SK-N-MC (cell line): ENCODE measurements around the gene MSI1.

Source experiments
- DNase-seq: peaks from one replicate; pipeline ENCODE4 v3.0.0-alpha.2; 2011; ENCODE audit warnings: low read depth, low spot score
- H3K27ac ChIP-seq: fragments of 200-600 bp; sonication (generic); 2 replicates; pipeline ENCODE4 v1.5.1; 2016; ENCODE audit warnings: mixed run types
- H3K36me3 ChIP-seq: fragments of 200-600 bp; sonication (generic); 2 replicates; pipeline ENCODE4 v1.6.1; 2017; ENCODE audit warnings: antibody characterized with exemption, low read length, mixed read lengths; ENCODE audit not compliant: insufficient read depth
- H3K4me3 ChIP-seq: fragments of 200-600 bp; sonication (generic); 2 replicates; pipeline ENCODE4 v1.5.1; 2016
- H3K9ac ChIP-seq: fragments of 200-600 bp; sonication (generic); 2 replicates; pipeline ENCODE4 v1.8.0; 2017; ENCODE audit warnings: mixed run types, mixed read lengths; ENCODE audit not compliant: insufficient read length
- H3K9me3 ChIP-seq: fragments of 200-600 bp; sonication (generic); 2 replicates; pipeline ENCODE4 v1.6.1; 2017; ENCODE audit warnings: low read depth, mild to moderate bottlenecking, antibody characterized with exemption, low read length, moderate library complexity, mixed read lengths
- EZH2 ChIP-seq: fragments of 200-600 bp; sonication (generic); IDR thresholded peaks from one replicate; pipeline ENCODE4 v1.6.1; 2017; ENCODE audit warnings: antibody characterized with exemption
- FOXP2 ChIP-seq: optimal IDR thresholded peaks from 2 replicates; pipeline ENCODE3; 2011; ENCODE audit warnings: mild to moderate bottlenecking, moderate library complexity; ENCODE audit not compliant: insufficient read depth; ENCODE audit errors: extremely low read length, control extremely low read depth
- POLR2AphosphoS5 ChIP-seq: IDR thresholded peaks from 2 replicates; pipeline ENCODE4 v1.6.1; 2012; ENCODE audit warnings: mild to moderate bottlenecking, low read depth, low read length, borderline replicate concordance

MSI1 gene

GRCh38 chr12:120388691-120389481 is 19.9 kb upstream of the MSI1 start:
- Histone ChIP-seq H3K36me3 (no peaks in the 10 kb centered on the region), H3K27ac (no peak overlapping the region), H3K9me3 (no peaks in the 10 kb centered on the region), H3K9ac (no peak overlapping the region), H3K4me3 (no peak overlapping the region)
- no peak for TF ChIP-seq EZH2
- no peak for DNase-seq

GRCh38 chr12:120381752-120382419 is 12.9 kb upstream of the MSI1 start:
- no peaks in the 10 kb centered on the region for H3K36me3 ChIP-seq
- no peaks in the 10 kb centered on the region for H3K9me3 ChIP-seq
- no peak overlapping the region for H3K4me3 ChIP-seq
- H3K9ac ChIP-seq = no peak overlapping the region
- H3K27ac ChIP-seq = no peak overlapping the region
- TF ChIP-seq FOXP2 (no peak), POLR2AphosphoS5 (no peak), EZH2 (no peak)
- DNase-seq = no peak

- no peak for TF ChIP-seq POLR2AphosphoS5
- Histone ChIP-seq H3K27ac (no peak overlapping the region), H3K9ac (no peak overlapping the region), H3K4me3 (no peak overlapping the region), H3K9me3 (no peaks in the 10 kb centered on the region), H3K36me3 (no peaks in the 10 kb centered on the region)
- DNase-seq = no peak
Measured at GRCh38 chr12:120378036-120378435, 9.1 kb upstream of the MSI1 start.

- H3K27ac ChIP-seq = no peak overlapping the region
- no peak for TF ChIP-seq FOXP2
- no peak for TF ChIP-seq POLR2AphosphoS5
- no peak for TF ChIP-seq EZH2
- DNase-seq = no peak
- no peaks in the 10 kb centered on the region for H3K9me3 ChIP-seq
- no peak overlapping the region for H3K9ac ChIP-seq
- no peak overlapping the region for H3K4me3 ChIP-seq
- no peaks in the 10 kb centered on the region for H3K36me3 ChIP-seq
Measured at GRCh38 chr12:120377611-120378010, 8.6 kb upstream of the MSI1 start.

GRCh38 chr12:120376934-120377572 is 8.1 kb upstream of the MSI1 start:
- no peak overlapping the region for H3K4me3 ChIP-seq
- TF ChIP-seq EZH2 = no peak
- TF ChIP-seq FOXP2 = no peak
- no peak for TF ChIP-seq POLR2AphosphoS5
- no peaks in the 10 kb centered on the region for H3K36me3 ChIP-seq
- no peak for DNase-seq
- H3K27ac ChIP-seq = no peak overlapping the region
- H3K9ac ChIP-seq = no peak overlapping the region
- H3K9me3 ChIP-seq = no peaks in the 10 kb centered on the region

- no peak for DNase-seq
- Histone ChIP-seq H3K36me3 (no peaks in the 10 kb centered on the region), H3K9ac (no peak overlapping the region), H3K9me3 (no peaks in the 10 kb centered on the region), H3K4me3 (no peak overlapping the region), H3K27ac (no peak overlapping the region)
- TF ChIP-seq FOXP2 (no peak), POLR2AphosphoS5 (no peak), EZH2 (no peak)
Measured at GRCh38 chr12:120376416-120376815, 7.5 kb upstream of the MSI1 start.

GRCh38 chr12:120376009-120376408 is 7.0 kb upstream of the MSI1 start:
- Histone ChIP-seq H3K9me3 (no peaks in the 10 kb centered on the region), H3K9ac (no peak overlapping the region), H3K4me3 (no peak overlapping the region), H3K36me3 (no peaks in the 10 kb centered on the region), H3K27ac (no peak overlapping the region)
- no peak for DNase-seq
- no peak for TF ChIP-seq FOXP2
- no peak for TF ChIP-seq POLR2AphosphoS5
- no peak for TF ChIP-seq EZH2

GRCh38 chr12:120373683-120374082 is 4.7 kb upstream of the MSI1 start:
- H3K9ac ChIP-seq = no peak overlapping the region
- TF ChIP-seq FOXP2 (no peak), POLR2AphosphoS5 (no peak), EZH2 (no peak)
- H3K27ac ChIP-seq = no peak overlapping the region
- H3K36me3 ChIP-seq = no peaks in the 10 kb centered on the region
- no peak for DNase-seq
- no peak overlapping the region for H3K4me3 ChIP-seq
- H3K9me3 ChIP-seq = no peaks in the 10 kb centered on the region
